CD4-positive, alpha-beta T cell treated with Interferon gamma for 1 hour (primary cell): ENCODE results near the gene PSG4.
"Not testable (repeated sequence)": the region's sequence is repeated elsewhere in the genome, so short reads cannot be mapped to it uniquely, and the experiment has no call there.

ENCODE experiments used
- DNase-seq: peaks from one replicate; pipeline ENCODE4 v3.0.0-alpha.2; 2020

Gene PSG4

GRCh38 chr19:43197666-43198397, 7.6 kb downstream of the PSG4 start:
- not testable (repeated sequence) for DNase-seq

- DNase-seq = not testable (repeated sequence)
Observed at GRCh38 chr19:43194397-43194796, 11.0 kb downstream of the PSG4 start.

DNA sequence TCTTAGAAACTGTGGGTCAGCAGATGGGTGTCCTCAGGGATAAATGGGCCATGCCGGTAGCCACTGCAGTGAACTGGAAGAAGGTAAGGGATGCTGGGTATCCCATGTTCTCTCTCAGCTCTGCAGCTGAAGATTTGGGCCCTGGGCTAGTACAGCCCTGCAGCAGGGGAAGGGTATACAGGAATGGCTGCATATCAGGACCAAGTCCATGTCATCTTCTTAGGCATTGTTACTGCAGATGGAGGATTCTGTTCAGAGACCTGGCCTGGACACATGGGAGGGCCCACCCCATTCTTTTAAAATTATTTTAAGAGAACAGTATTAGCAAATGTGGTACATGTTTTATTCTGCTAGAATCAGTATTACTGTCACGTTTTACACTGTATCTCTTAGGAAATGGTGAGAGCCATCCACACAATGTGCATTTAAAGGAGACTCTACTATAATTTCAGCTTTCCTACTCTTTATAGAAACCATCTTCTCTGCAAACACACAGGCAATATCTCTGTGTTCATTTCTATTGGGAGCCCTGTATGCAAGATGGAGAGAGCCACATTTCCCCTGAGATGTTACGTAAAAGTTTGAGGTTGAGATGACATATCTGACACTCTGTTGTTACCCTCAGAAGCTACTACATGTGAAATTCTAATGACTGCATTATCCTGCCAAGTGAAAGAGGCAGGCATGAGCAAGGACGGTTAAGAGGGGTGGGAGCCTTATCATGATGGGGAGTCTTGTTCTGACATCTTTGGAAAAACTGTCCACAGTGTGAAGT, 12.9 kb downstream of the PSG4 start:
- not testable (repeated sequence) for DNase-seq

GRCh38 chr19:43188092-43188491, 17.3 kb downstream of the PSG4 start:
- not testable (repeated sequence) for DNase-seq

DNA sequence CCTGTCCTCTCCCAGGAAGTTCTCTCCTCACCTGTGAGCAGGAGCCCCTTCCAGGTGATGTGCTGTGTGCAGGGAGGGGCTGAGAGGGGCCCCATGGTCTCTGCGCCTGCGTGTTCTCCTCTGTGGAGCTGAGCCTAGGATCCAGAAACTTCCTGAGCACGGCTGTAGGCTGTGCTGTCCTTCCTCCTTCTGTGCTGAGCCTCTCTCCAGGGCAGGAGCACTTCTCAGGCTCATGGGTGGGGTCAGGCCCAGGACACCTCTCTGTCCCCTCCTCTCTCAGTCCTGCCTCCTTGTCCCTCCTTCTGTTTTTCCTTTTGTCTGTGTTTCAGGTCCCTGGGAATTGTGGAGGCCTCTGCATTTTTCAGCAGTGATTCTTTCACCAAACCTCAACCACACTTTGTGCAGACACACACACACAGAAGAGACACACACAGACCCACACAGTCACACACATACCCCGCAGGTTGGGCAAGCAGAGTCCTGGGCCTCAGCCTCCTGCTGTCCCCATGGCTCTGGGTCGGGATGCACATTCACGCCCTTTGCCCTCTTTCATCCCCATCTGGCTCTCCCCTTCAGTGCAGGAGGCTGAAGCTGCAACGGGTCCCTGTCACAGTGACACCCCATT, 19.0 kb downstream of the PSG4 start, which contains the start of gene PSG5:
Gene PSG5, minus strand, starts transcription at position 226 of the 625 bp plus-strand sequence. Its CDS starts 131 bp downstream, at position 95.
- DNase-seq = not testable (repeated sequence)

DNA sequence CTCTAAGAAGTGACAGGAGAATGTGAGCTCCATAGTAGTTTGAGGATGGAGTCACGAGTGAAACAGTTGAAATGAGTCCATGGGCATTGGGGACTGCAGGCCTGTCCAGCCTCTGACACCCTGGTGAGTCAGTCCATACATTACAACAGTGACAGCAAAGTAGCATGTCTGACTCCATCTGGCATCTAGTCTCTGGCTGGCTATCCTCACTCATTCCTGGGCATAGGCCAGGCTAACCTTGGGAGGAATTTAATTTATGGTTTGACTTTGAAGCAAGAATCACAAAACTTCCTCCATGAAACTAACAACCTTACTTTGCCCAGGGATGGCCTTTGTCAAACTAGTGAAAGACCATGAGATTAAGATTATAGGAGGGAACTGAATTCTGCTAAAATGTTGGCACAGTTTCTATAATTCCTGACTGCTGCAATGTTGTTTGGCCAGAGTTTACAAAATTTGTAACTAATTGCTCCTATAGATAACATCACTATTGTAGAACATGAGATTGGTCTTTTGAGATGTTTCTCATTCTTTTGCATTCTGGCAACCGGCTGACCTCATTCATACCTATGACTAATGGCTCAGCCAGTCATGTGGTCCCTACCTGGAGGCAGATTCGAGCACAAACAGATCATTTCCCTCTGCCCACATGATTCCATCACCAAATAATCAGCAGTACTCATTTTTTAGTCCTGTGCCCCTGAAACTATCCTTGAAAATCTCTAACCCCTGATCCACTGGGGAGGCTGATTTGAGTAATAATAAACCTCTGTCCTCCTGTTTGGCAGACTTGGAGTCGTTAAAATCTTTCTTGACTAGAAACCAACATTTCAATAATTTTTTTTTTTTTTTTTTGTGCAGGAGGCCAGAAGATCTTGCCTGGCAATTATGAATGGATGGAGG, 23.3 kb downstream of the PSG4 start:
- DNase-seq = not testable (repeated sequence)

DNA sequence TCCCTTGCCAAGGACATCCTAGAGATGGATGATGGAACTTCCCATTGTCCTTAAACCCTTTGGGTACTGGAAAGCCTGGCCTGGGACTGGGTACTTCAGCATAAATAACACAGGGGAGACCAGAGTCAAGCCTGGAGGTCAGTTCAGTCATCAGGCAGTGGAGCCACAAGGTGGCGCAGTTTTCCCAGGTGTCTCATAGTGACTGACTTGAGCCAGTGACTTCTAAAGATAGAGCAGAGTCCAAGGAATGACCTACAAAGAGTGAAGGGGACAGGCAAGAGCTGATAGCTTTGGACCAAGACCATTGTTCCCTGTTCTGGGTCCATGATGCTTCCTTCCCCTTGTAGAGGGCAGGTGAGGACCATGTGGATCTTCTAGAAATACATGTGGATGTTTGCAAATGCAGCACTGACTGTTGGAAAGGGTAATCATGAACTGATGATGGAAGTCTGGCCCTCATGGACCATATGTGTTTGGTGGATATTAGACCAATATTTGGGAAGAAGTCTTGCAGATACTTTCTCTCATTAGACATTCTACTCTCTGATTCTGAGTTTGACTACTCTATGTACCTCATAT, 25.8 kb downstream of the PSG4 start:
- not testable (repeated sequence) for DNase-seq

DNA sequence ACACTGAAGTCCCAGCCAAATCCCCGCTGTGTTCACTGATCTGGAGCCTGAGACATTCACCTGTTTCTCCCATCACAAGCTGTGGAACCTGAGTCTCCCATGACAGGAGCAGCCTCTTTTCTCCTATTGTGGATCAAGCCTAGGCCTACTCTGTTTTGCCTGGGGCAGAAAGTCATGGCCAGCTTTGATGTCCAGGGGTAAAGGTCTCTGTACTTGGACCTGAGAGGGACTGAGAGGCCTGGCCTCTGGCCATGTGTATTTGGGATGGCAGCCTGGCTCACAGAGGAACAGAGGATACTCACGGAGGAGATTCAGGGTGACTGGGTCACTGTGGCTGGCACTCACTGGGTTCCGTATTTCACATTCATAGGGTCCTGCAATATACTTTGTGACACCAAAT, 26.9 kb downstream of the PSG4 start:
- DNase-seq = not testable (repeated sequence)

DNA sequence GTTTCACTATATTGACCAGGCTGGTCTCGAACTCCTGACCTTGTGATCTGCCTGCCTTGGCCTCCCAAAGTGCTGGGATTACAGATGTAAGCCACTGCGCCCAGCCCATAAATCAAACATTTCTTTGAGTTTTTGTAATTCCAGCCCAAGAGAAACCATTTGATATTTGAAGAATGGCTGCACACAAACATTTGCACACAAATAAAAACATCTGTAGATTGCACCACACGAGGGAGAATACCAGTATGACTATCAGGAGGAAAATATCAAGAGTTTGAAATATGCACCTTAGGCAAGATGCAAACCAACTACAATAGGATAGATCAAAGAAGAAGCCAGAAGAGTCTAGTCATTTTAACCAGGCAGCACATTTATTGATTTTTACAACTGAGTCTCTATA, 39.5 kb downstream of the PSG4 start:
- DNase-seq = not testable (repeated sequence)

- DNase-seq = not testable (repeated sequence)
Observed at GRCh38 chr19:43163135-43163534, 42.3 kb downstream of the PSG4 start.

GRCh38 chr19:43162261-43162660, 43.2 kb downstream of the PSG4 start:
- DNase-seq = not testable (repeated sequence)

GRCh38 chr19:43152214-43152613, 53.2 kb downstream of the PSG4 start:
- DNase-seq = no peak

DNA sequence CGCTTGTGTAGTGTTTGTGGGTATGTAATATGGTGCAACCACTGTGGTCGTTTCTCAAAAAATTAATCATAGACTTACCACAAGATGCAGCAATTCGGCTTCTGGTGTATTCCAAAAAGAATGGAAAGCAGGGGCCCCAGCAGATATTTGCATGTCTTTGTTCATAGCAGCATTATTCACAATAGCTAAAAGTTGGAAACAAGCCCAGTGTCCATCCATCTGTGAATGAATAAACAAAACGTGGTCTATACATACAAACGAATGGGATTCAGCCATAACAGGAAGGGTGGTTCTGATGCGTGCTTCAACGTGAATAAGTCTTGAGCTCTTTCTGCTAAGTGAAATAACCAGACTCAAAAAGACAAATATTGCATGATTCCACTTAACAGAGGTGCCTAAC, 55.6 kb downstream of the PSG4 start:
- not testable (repeated sequence) for DNase-seq

GRCh38 chr19:43148233-43148632, 57.2 kb downstream of the PSG4 start:
- DNase-seq = no peak
